Measurements from ENCODE around the gene HIRA. TPM values are rescaled to one million over a fixed set of nuclear protein-coding genes. Genes with fewer than 3 reads are reported as not detected.

The HIRA gene
- total and polyA plus RNA-seq, 9 of the 15 experiments (the other 6 are each of a cell fraction or from before 2014, with no cell fraction given), result 0.96 to 132 (median 58.4) TPM

GRCh38 chr22:19396934-19397733 is 34.4 kb downstream of the HIRA start (continued):
- TF ChIP-seq TSHZ1 (CRISPR knock-in tag; IDR thresholded peaks at IDR 0.05) (no peak), BCOR (IDR thresholded peaks at IDR 0.05) (no peak), CCAR2 (IDR thresholded peaks at IDR 0.05; ENCODE audit: low read depth, low read length) (no peak), ZNF77 (CRISPR knock-in tag; IDR thresholded peaks at IDR 0.05) (no peak), FOXJ3 (CRISPR knock-in tag; IDR thresholded peaks at IDR 0.05) (no peak), ZNF12 (CRISPR knock-in tag; IDR thresholded peaks at IDR 0.05) (no peak), ZNF785 (CRISPR knock-in tag; IDR thresholded peaks at IDR 0.05) (no peak), FOXK2 (conservative IDR thresholded peaks at IDR 0.05 in 1 of 2, IDR thresholded peaks at IDR 0.05 in 1 of 2; ENCODE audit: low read depth in 2 of 2) (peak in 1 of 2 experiments; percentile 73), COPS2 (conservative IDR thresholded peaks at IDR 0.05) (no peak), PTTG1 (tag; IDR thresholded peaks at IDR 0.05; ENCODE audit: low read depth) (no peak), MAFK (IDR thresholded peaks at IDR 0.05; ENCODE audit: low read length) (peak; percentile 66), IRF9 (tag; IDR thresholded peaks at IDR 0.05) (no peak), NEUROD1 (IDR thresholded peaks at IDR 0.05; ENCODE audit: borderline replicate concordance, low read depth, low read length, partially characterized antibody) (no peak), CHCHD3 (CRISPR knock-in tag; IDR thresholded peaks at IDR 0.05) (no peak), ELF4 (CRISPR knock-in tag; IDR thresholded peaks at IDR 0.05) (peak; percentile 95; the same call in 1 of the 2 replicates), NFE2 (IDR thresholded peaks at IDR 0.05; ENCODE audit: low read depth) (peak; percentile 79), NFIC (IDR thresholded peaks at IDR 0.05) (no peak), NFXL1 (CRISPR knock-in tag; IDR thresholded peaks at IDR 0.05) (no peak; the same call in 1 of the 2 replicates), ZNF140 (CRISPR knock-in tag; IDR thresholded peaks at IDR 0.05) (no peak), IRF2 (CRISPR knock-in tag; IDR thresholded peaks at IDR 0.05) (no peak)
- TF ChIP-seq, protein P1, sequence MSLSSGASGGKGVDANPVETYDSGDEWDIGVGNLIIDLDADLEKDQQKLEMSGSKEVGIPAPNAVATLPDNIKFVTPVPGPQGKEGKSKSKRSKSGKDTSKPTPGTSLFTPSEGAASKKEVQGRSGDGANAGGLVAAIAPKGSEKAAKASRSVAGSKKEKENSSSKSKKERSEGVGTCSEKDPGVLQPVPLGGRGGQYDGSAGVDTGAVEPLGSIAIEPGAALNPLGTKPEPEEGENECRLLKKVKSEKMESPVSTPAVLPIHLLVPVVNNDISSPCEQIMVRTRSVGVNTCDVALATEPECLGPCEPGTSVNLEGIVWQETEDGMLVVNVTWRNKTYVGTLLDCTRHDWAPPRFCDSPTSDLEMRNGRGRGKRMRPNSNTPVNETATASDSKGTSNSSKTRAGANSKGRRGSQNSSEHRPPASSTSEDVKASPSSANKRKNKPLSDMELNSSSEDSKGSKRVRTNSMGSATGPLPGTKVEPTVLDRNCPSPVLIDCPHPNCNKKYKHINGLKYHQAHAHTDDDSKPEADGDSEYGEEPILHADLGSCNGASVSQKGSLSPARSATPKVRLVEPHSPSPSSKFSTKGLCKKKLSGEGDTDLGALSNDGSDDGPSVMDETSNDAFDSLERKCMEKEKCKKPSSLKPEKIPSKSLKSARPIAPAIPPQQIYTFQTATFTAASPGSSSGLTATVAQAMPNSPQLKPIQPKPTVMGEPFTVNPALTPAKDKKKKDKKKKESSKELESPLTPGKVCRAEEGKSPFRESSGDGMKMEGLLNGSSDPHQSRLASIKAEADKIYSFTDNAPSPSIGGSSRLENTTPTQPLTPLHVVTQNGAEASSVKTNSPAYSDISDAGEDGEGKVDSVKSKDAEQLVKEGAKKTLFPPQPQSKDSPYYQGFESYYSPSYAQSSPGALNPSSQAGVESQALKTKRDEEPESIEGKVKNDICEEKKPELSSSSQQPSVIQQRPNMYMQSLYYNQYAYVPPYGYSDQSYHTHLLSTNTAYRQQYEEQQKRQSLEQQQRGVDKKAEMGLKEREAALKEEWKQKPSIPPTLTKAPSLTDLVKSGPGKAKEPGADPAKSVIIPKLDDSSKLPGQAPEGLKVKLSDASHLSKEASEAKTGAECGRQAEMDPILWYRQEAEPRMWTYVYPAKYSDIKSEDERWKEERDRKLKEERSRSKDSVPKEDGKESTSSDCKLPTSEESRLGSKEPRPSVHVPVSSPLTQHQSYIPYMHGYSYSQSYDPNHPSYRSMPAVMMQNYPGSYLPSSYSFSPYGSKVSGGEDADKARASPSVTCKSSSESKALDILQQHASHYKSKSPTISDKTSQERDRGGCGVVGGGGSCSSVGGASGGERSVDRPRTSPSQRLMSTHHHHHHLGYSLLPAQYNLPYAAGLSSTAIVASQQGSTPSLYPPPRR (CRISPR knock-in tag; IDR thresholded peaks at IDR 0.05; ENCODE audit: borderline replicate concordance), result no peak
